ENCODE results near the gene TH. TPM values are rescaled to one million over a fixed set of nuclear protein-coding genes. Genes with fewer than 3 reads are reported as not detected.

Gene TH
- total and polyA plus RNA-seq, 2 experiments from 2014 or later = not detected

GRCh38 chr11:2211113-2211971 is 39.7 kb upstream of the TH start:
- no peaks in the 10 kb centered on the region for H3K4me1 ChIP-seq (ENCODE audit: low read depth)
- TF ChIP-seq, protein P1, sequence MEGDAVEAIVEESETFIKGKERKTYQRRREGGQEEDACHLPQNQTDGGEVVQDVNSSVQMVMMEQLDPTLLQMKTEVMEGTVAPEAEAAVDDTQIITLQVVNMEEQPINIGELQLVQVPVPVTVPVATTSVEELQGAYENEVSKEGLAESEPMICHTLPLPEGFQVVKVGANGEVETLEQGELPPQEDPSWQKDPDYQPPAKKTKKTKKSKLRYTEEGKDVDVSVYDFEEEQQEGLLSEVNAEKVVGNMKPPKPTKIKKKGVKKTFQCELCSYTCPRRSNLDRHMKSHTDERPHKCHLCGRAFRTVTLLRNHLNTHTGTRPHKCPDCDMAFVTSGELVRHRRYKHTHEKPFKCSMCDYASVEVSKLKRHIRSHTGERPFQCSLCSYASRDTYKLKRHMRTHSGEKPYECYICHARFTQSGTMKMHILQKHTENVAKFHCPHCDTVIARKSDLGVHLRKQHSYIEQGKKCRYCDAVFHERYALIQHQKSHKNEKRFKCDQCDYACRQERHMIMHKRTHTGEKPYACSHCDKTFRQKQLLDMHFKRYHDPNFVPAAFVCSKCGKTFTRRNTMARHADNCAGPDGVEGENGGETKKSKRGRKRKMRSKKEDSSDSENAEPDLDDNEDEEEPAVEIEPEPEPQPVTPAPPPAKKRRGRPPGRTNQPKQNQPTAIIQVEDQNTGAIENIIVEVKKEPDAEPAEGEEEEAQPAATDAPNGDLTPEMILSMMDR (IDR thresholded peaks at IDR 0.05; ENCODE audit: low read depth, low read length) = no peak
- H3K9me3 ChIP-seq (ENCODE audit: low read depth) = no peaks in the 10 kb centered on the region
- DNase-seq (ENCODE audit: low read depth in 1 of 2, low spot score in 1 of 2) = no peak
- H3K36me3 ChIP-seq = no peaks in the 10 kb centered on the region
- H3K4me3 ChIP-seq = no peak overlapping the region
- no peaks in the 10 kb centered on the region for H3K27me3 ChIP-seq
- no peak overlapping the region for H3K27ac ChIP-seq

- no peaks in the 10 kb centered on the region for H3K4me1 ChIP-seq (ENCODE audit: low read depth)
Observed at GRCh38 chr11:2210366-2211112, 38.9 kb upstream of the TH start.

DNA sequence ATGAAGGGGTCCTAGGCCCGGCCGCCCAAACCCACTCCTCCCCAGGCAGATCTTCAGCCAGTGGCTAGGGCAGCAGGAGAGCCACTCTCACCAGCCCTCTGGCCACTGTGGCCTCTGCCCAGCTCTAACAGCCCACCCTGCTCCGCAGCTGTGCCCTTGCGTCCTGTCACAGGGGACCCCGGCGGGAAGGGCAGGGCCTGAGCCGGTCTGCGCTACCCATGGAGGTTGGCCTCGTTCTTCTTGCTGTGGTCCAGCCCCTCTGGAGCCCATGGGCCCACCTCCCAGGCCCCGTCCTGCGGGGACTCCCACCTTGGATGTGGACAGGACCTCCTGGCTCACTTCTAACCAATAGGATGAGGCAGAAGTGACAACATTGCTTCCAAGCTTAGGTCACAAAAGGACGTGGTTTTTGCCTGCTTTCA is 38.3 kb upstream of the TH start:
- no peak for DNase-seq (ENCODE audit: low read depth in 1 of 2, low spot score in 1 of 2)
- Histone ChIP-seq H3K36me3 (no peaks in the 10 kb centered on the region), H3K4me1 (ENCODE audit: low read depth) (no peaks in the 10 kb centered on the region), H3K27me3 (no peaks in the 10 kb centered on the region), H3K9me3 (ENCODE audit: low read depth) (no peaks in the 10 kb centered on the region), H3K4me3 (no peak overlapping the region), H3K27ac (no peak overlapping the region)
- TF ChIP-seq, protein P1 (IDR thresholded peaks at IDR 0.05; ENCODE audit: low read depth, low read length) = no peak

More at GRCh38 chr11:2210366-2211112, 38.9 kb upstream of the TH start:
- H3K9me3 ChIP-seq (ENCODE audit: low read depth) = no peaks in the 10 kb centered on the region
- H3K27me3 ChIP-seq = no peaks in the 10 kb centered on the region
- no peak for DNase-seq (ENCODE audit: low read depth in 1 of 2, low spot score in 1 of 2)
- no peaks in the 10 kb centered on the region for H3K36me3 ChIP-seq
- H3K4me3 ChIP-seq = no peak overlapping the region
- no peak overlapping the region for H3K27ac ChIP-seq
- TF ChIP-seq, protein P1 (IDR thresholded peaks at IDR 0.05; ENCODE audit: low read depth, low read length) = no peak

DNA sequence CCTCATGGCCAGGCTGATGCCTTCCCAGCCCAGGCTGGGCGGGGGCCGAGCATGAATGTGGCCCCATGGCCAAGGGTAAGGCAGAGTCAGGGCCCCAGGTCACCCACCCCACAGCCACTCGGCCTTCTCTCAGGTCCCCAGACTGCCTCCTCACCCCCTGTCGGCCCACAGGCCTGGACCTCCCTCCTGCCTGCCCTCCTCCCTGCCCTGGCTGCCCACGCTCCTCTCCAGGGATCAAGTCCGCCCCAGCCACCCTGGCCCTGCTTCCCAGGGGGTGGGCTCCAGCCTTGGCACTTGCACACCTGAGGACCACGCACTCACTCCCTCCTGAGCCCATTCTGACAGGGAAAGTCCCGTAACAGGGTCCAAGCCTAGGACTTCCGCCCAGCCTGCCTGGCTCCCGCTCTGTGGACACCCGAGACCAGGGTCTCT is 37.8 kb upstream of the TH start:
- Histone ChIP-seq H3K36me3 (no peaks in the 10 kb centered on the region), H3K4me1 (ENCODE audit: low read depth) (no peaks in the 10 kb centered on the region), H3K4me3 (no peak overlapping the region), H3K27me3 (no peaks in the 10 kb centered on the region), H3K9me3 (ENCODE audit: low read depth) (no peaks in the 10 kb centered on the region), H3K27ac (no peak overlapping the region)
- TF ChIP-seq, protein P1 (IDR thresholded peaks at IDR 0.05; ENCODE audit: low read depth, low read length) = no peak
- DNase-seq (ENCODE audit: low read depth in 1 of 2, low spot score in 1 of 2) = no peak

GRCh38 chr11:2208691-2209369 is 37.2 kb upstream of the TH start:
- Histone ChIP-seq H3K27ac (no peak overlapping the region), H3K27me3 (no peaks in the 10 kb centered on the region)
- DNase-seq (ENCODE audit: low read depth in 1 of 2, low spot score in 1 of 2) = no peak

More at GRCh38 chr11:2208691-2209369, 37.2 kb upstream of the TH start:
- no peaks in the 10 kb centered on the region for H3K9me3 ChIP-seq (ENCODE audit: low read depth)
- H3K4me3 ChIP-seq = no peak overlapping the region
- H3K4me1 ChIP-seq (ENCODE audit: low read depth) = no peaks in the 10 kb centered on the region
- no peaks in the 10 kb centered on the region for H3K36me3 ChIP-seq
- TF ChIP-seq, protein P1 (IDR thresholded peaks at IDR 0.05; ENCODE audit: low read depth, low read length) = no peak

All from cardiac muscle cell (in vitro differentiated cells and primary cell).